ENCODE results near the gene KCNG4. TPM values are rescaled to one million over a fixed set of nuclear protein-coding genes. Genes with fewer than 3 reads are reported as not detected.

KCNG4 gene
- total RNA-seq, 4 donors from 2014 or later, result not detected

- Histone ChIP-seq H3K27me3 (no peaks in the 10 kb centered on the region), H3K4me1 (no peaks in the 10 kb centered on the region), H3K36me3 (no peaks in the 10 kb centered on the region), H3K27ac (no peak overlapping the region), H3K9me3 (no peaks in the 10 kb centered on the region), H3K4me3 (no peak overlapping the region)
- no peak for DNase-seq
- intact Hi-C loops (cut with DNase I; ENCODE audit: low total_unique reads), result no loop called here
- TF ChIP-seq CTCF (IDR thresholded peaks at IDR 0.05) (no peak), POLR2A (IDR thresholded peaks at IDR 0.05) (no peak)
These were observed 27.6 kb upstream of the KCNG4 start for GRCh38 chr16:84267380-84267779.

GRCh38 chr16:84266451-84266850 is 26.6 kb upstream of the KCNG4 start:
- Histone ChIP-seq H3K27ac (no peak overlapping the region), H3K9me3 (no peaks in the 10 kb centered on the region), H3K4me1 (no peaks in the 10 kb centered on the region), H3K36me3 (no peaks in the 10 kb centered on the region), H3K27me3 (no peaks in the 10 kb centered on the region), H3K4me3 (no peak overlapping the region)
- TF ChIP-seq POLR2A (IDR thresholded peaks at IDR 0.05), result no peak
- TF ChIP-seq CTCF (IDR thresholded peaks at IDR 0.05), result no peak
- intact Hi-C loops (cut with DNase I; ENCODE audit: low total_unique reads), result no loop called here
- peak in 1 of 2 donors; percentile 18 for DNase-seq

- intact Hi-C loops (cut with DNase I; ENCODE audit: low total_unique reads), result no loop called here
- H3K4me3 ChIP-seq, result no peak overlapping the region
These were observed 23.1 kb upstream of the KCNG4 start for GRCh38 chr16:84262939-84263338.

GRCh38 chr16:84262031-84262430 is 22.2 kb upstream of the KCNG4 start:
- H3K4me3 ChIP-seq, result no peak overlapping the region
- H3K4me1 ChIP-seq, result no peaks in the 10 kb centered on the region
- intact Hi-C loops (cut with DNase I; ENCODE audit: low total_unique reads), result no loop called here
- H3K27ac ChIP-seq, result no peak overlapping the region
- no peak for TF ChIP-seq POLR2A (IDR thresholded peaks at IDR 0.05)
- TF ChIP-seq CTCF (IDR thresholded peaks at IDR 0.05), result no peak
- no peak for DNase-seq
- no peaks in the 10 kb centered on the region for H3K9me3 ChIP-seq
- no peaks in the 10 kb centered on the region for H3K36me3 ChIP-seq
- no peaks in the 10 kb centered on the region for H3K27me3 ChIP-seq

More at GRCh38 chr16:84262939-84263338, 23.1 kb upstream of the KCNG4 start:
- H3K27me3 ChIP-seq, result no peaks in the 10 kb centered on the region
- no peaks in the 10 kb centered on the region for H3K36me3 ChIP-seq
- TF ChIP-seq POLR2A (IDR thresholded peaks at IDR 0.05) (no peak), CTCF (IDR thresholded peaks at IDR 0.05) (no peak)
- DNase-seq, result no peak
- no peaks in the 10 kb centered on the region for H3K4me1 ChIP-seq
- no peak overlapping the region for H3K27ac ChIP-seq
- H3K9me3 ChIP-seq, result no peaks in the 10 kb centered on the region

- Histone ChIP-seq H3K27me3 (no peaks in the 10 kb centered on the region), H3K27ac (no peak overlapping the region), H3K36me3 (no peaks in the 10 kb centered on the region), H3K4me1 (no peaks in the 10 kb centered on the region), H3K9me3 (no peaks in the 10 kb centered on the region), H3K4me3 (no peak overlapping the region)
- intact Hi-C loops (cut with DNase I; ENCODE audit: low total_unique reads), result no loop called here
- TF ChIP-seq CTCF (IDR thresholded peaks at IDR 0.05), result no peak
- TF ChIP-seq POLR2A (IDR thresholded peaks at IDR 0.05), result no peak
- DNase-seq, result no peak
These were observed 21.1 kb upstream of the KCNG4 start for GRCh38 chr16:84260766-84261554.
